GM18951 (cell line): ENCODE results near the gene CFAP45.

Experiments used
- POLR2A ChIP-seq: IDR thresholded peaks from 4 replicates; pipeline ENCODE4 v1.6.1; 2011; ENCODE audit warnings: mild to moderate bottlenecking; ENCODE audit not compliant: insufficient read length, insufficient read depth; ENCODE audit errors: extremely low read depth
- in situ Hi-C: fragments of 300-500 bp; cut with MboI; formaldehyde crosslinking; loops from one replicate; pipeline ENCODE4 v1.12.0; 2022; ENCODE audit warnings: low sequenced_read_pairs, mixed read lengths, inconsistent platforms; ENCODE audit not compliant: unreplicated experiment

CFAP45 gene

DNA sequence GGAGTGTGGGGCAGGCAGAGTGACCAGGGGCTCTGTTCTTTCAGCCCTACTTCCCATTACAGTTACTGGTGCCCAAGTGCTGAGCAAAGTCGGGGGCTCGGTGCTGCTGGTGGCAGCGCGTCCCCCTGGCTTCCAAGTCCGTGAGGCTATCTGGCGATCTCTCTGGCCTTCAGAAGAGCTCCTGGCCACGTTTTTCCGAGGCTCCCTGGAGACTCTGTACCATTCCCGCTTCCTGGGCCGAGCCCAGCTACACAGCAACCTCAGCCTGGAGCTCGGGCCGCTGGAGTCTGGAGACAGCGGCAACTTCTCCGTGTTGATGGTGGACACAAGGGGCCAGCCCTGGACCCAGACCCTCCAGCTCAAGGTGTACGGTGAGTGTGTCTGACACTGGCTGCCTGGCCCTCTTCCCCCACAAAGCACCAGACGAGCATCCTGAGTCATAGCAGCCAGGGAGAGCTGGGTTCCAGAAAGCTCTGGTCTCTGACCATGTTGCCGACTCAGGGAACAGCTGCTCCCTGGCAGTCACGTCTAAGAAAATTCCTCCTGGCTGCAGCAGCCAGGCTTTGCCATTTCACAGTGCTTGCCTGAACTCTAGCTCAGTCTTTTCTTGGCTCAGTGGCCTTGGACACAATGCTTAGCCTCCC, 70.0 kb downstream of the CFAP45 start:
- in situ Hi-C loops: no loop called here
- TF ChIP-seq POLR2A: no peak

DNA sequence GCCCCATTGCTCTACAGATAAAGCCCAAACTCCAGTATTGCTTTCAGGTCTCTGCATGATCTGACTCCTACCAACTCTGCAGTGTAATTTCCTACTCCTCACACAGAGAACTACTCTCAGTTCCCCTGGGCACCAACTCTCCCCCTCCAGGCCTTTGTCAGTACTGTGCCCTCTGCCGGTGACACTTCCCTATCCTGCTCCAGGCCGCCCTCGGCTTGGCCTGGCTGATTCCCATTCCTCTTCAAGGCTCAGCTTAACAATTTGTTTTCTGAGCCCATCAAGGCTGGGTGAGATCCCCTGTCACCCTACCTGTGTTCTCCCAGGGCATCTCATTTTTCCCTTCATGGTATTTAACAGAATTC, 70.7 kb downstream of the CFAP45 start:
- in situ Hi-C loops: no loop called here
- TF ChIP-seq POLR2A: no peak

DNA sequence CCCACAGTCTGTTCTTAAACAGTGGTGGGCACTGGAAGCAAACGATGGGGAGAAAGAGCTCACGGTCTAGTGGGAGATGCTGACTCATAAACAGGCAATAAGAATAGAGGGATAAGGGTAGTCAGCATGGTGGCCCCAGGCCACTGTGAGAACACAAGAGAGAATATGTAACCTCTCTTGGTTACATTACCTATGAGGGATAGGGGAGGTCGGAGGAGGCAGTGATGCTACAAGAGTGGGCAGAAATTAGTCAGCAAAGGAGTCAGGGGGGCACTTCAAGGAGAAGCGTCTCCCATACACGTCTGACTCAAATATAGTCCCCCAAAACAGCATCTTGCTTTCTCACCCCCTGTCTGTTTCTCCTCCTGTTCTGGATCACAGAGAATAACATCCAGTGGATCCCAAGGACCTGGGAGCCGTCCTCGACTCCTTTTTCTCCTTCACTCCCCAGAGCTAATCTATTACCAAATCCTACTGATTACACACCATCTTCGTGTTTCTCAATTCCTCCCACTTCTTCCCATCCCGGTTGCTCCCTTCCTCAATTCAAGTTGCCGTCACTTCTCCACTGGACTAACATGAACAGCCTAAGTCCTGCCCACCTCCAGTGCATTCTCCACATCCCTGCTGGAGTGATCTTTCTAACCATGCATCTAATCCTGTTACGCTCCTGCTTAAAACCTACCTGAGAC, 71.2 kb downstream of the CFAP45 start:
- TF ChIP-seq POLR2A: no peak
- in situ Hi-C loops: no loop called here

DNA sequence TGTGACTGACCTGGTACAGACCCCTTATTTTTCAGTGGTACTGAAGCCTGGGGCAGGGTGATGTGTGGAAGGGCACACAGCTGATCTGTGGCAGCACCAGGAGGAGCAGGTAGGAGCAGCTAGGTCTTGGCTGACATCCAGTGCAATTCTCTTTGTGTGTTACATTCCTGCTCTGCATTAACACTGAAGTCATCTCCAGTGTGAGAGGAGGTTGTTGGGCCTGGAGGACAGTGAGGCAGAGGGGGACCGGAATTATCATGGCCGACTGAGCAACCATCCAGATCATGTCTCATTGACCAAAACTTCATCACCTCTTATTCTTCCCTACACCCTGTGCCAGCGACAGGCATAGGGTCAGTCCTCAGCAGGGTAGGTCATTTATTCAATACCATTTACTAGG, 71.8 kb downstream of the CFAP45 start:
- in situ Hi-C loops: no loop called here
- no peak for TF ChIP-seq POLR2A

DNA sequence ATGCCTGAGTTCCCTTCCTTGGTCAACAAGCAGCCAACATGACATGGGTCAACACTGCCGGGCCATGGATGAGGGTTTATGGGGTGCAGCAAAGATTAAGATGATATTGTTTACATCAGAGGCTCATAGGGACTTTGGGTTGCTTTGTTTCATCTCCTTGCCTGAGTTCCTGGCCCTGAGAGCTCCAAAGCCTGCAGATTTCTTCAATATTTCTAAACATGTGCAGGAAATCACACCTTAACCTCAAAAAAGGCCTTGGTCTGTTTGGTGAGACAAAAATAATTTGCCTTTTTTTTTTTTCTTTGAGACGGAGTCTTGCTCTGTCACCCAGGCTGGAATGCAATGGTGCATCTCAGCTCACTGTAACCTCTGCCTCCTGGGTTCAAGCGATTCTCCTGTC, 72.4 kb downstream of the CFAP45 start:
- in situ Hi-C loops: no loop called here
- TF ChIP-seq POLR2A: no peak

DNA sequence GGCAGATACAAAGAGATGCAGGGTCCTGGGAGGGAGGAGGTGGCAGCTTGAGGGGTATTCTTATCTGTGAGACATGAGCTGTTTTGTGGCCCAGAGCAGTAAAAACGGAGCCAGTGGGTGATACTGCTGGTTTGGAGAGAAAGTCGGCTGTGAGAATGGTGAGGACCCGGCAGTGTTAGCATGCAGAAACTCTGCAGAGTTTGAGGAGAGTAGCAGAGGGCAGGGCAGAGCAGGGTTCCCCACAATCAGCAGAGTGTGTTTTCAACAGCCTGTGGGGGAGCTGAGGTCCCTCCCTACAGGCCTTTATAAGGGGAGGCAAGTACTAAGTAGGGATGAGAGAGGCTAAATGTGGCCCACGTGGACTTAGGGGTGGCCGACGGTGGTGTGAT, 72.9 kb downstream of the CFAP45 start:
- TF ChIP-seq POLR2A: no peak
- in situ Hi-C loops: no loop called here

DNA sequence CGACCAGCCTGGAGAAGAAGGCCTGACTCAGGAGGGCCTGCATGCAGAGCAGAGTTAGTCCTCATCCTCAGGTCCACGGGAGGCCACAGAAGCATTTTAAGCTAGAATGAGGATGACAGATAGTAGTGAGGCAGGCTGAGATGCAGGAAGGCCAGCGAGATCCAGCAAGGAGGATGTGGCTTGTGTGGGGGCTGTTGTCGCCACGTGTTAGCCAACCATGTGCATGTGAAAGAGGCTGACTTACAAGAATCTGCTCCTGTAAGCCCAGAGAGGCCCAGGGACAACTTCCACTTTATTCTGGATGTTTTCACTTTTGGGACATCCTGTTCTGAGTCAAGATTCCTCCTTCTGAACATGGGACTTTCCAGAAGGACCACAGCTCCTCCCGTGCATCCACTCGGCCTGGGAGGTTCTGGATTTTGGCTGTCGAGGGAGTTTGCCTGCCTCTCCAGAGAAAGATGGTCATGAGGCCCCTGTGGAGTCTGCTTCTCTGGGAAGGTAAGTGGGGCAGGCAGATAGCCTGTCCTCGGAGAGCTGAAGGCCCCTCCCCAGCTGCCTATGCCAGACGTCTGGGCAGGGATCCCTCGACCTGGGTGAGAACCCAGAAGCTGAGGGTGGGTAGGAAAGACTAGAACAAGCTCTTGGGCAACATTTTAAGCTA, 73.4 kb downstream of the CFAP45 start, which contains the start of gene SLAMF8:
SLAMF8 (plus strand) TSS at position 433 of the 661 bp plus-strand sequence; CDS start at position 459, 26 bp downstream.
- in situ Hi-C loops: no loop called here

DNA sequence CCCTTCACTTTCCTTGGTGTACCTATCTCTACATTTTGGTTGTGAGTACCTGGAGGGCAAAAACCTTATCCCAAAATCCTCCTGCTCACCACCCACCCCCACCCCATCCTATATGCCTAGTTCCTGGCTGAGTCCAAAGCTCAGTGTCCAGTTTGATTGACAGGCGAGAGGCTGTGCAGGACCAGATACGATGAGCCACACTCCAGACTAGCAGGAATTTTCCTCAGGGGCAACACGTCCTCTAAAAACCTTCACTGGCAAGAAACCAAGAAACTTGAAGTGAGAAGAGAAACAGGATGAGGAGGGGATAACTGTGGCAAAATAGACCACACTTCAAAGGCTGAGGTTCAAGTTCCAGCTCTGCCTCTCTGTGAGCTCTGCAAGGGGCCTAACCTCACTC, 74.4 kb downstream of the CFAP45 start:
- TF ChIP-seq POLR2A: no peak
- in situ Hi-C loops: no loop called here

More for the DNA sequence above, 73.4 kb downstream of the CFAP45 start, which contains the start of gene SLAMF8:
- TF ChIP-seq POLR2A: no peak

DNA sequence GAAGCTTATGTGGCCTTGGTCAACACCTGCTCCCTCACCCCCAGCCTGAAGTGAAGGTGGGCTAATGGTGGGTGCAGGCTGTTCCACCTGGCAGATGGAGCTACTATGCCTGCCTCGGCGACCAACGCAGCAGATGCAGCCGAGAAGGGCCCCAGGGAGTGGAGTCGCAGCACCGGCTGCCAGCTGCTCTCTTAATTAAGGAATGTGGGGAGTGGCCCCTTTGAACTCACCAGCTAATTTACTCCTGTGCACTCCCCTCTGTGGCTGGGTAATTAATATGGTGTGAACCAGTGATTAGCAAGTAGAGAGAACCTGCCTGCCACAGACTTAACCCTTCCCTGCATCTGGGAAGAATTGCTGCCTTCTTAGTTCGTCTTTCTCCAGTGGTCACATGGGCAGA, 76.6 kb downstream of the CFAP45 start:
- in situ Hi-C loops: no loop called here
- TF ChIP-seq POLR2A: no peak
